ENCODE measurements around the gene NAA35.
"Not testable (repeated sequence)": the region's sequence is repeated elsewhere in the genome, so short reads cannot be mapped to it uniquely, and the experiment has no call there.

NAA35 gene

GRCh38 chr9:85940832-85941621 lies at the start of gene NAA35:
TSS of gene NAA35 (plus strand) at chr9:85941146. CDS start at chr9:85942160, 1,014 bp downstream.
- DNase-seq = peak; percentile 99

- DNase-seq = no peak
These were observed 48.5 kb upstream of the NAA35 start for GRCh38 chr9:85892401-85892800.

- no peak for DNase-seq
These were observed 45.3 kb upstream of the NAA35 start for GRCh38 chr9:85895685-85896084.

- DNase-seq = no peak
These were observed 43.1 kb upstream of the NAA35 start for GRCh38 chr9:85897848-85898247.

- DNase-seq = no peak
These were observed 42.6 kb upstream of the NAA35 start for GRCh38 chr9:85898332-85898731.

- no peak for DNase-seq
These were observed 41.6 kb upstream of the NAA35 start for GRCh38 chr9:85899388-85899787.

GRCh38 chr9:85900504-85901201 lies 40.3 kb upstream of the NAA35 start:
- DNase-seq = peak; percentile 65

- no peak for DNase-seq
These were observed 36.0 kb upstream of the NAA35 start for GRCh38 chr9:85904975-85905374.

GRCh38 chr9:85905957-85906356 lies 35.0 kb upstream of the NAA35 start:
- no peak for DNase-seq

- no peak for DNase-seq
These were observed 31.6 kb upstream of the NAA35 start for GRCh38 chr9:85909390-85909789.

GRCh38 chr9:85914108-85914507 lies 26.8 kb upstream of the NAA35 start:
- no peak for DNase-seq

GRCh38 chr9:85917756-85918155 lies 23.2 kb upstream of the NAA35 start:
- DNase-seq = no peak

- no peak for DNase-seq
These were observed 15.5 kb upstream of the NAA35 start for GRCh38 chr9:85925493-85925892.

GRCh38 chr9:85927076-85927475 lies 13.9 kb upstream of the NAA35 start:
- no peak for DNase-seq

- DNase-seq = no peak
These were observed 9.5 kb upstream of the NAA35 start for GRCh38 chr9:85931495-85931894.

- DNase-seq = not testable (repeated sequence)
These were observed 5.0 kb upstream of the NAA35 start for GRCh38 chr9:85935950-85936349.

- no peak for DNase-seq
These were observed 593 bp upstream of the NAA35 start for GRCh38 chr9:85940275-85940831.

GRCh38 chr9:85941622-85941940 lies 635 bp downstream of the NAA35 start:
- no peak for DNase-seq

- no peak for DNase-seq
These were observed 1.3 kb downstream of the NAA35 start for GRCh38 chr9:85941966-85942912.

GRCh38 chr9:85942913-85943709 lies 2.2 kb downstream of the NAA35 start:
- DNase-seq = no peak

- DNase-seq = no peak
These were observed 2.9 kb downstream of the NAA35 start for GRCh38 chr9:85943757-85944430.

GRCh38 chr9:85944672-85945071 lies 3.7 kb downstream of the NAA35 start:
- no peak for DNase-seq
